Stomach (tissue), 9 donors: ENCODE results near the gene PSMB5. TPM values are rescaled to one million over a fixed set of nuclear protein-coding genes. Genes with fewer than 3 reads are reported as not detected.

ENCODE experiments used
- DNase-seq, 2 donors: peaks; one replicate each; pipeline versions ENCODE4 v3.0.0 to v3.0.0-alpha.2; 2013 to 2019
- H3K27ac ChIP-seq, 5 donors: fragments of 200-600 bp in 4 of 5; sonication (generic) in 4 of 5; one replicate each; pipeline ENCODE4 v1.5.1; 2013 to 2019; ENCODE audit warnings: mild to moderate bottlenecking in 1 of 5, moderate library complexity in 1 of 5
- H3K27me3 ChIP-seq, 3 donors: fragments of 200-600 bp; sonication (generic); one replicate each; pipeline ENCODE4 v1.5.1; 2017 to 2019; ENCODE audit warnings: mixed run types in 1 of 3
- H3K36me3 ChIP-seq, 4 donors: fragments of 200-600 bp; sonication (generic); 1 replicate in 3 of 4; 2 replicates in 1 of 4; pipeline ENCODE4 v1.5.1; 2016 to 2019
- H3K4me1 ChIP-seq, 4 donors: fragments of 200-600 bp; sonication (generic); one replicate each; pipeline ENCODE4 v1.5.1; 2016 to 2019
- H3K4me3 ChIP-seq, 4 donors: fragments of 200-600 bp; sonication (generic) in 3 of 4; one replicate each; pipeline ENCODE4 v1.5.1; 2016 to 2019; ENCODE audit warnings: mild to moderate bottlenecking in 1 of 4
- H3K9me3 ChIP-seq, 4 donors: fragments of 200-600 bp; sonication (generic); one replicate each; pipeline ENCODE4 v1.5.1; 2016 to 2019
- CTCF ChIP-seq, 7 experiments: fragments of 450-650 bp in 4 of 7; fragments of 200-600 bp in 3 of 7; sonication (generic) in 3 of 7; IDR thresholded peaks; one replicate each; pipeline ENCODE4 v1.5.1; 2016 to 2019; ENCODE audit warnings: antibody characterized with exemption in 7 of 7, control low read depth in 2 of 7, mild to moderate bottlenecking in 1 of 7
- EP300 ChIP-seq: sonication (generic); formaldehyde crosslinking; IDR thresholded peaks from one replicate; pipeline ENCODE4 v1.6.1; 2017; ENCODE audit warnings: antibody characterized with exemption
- POLR2A ChIP-seq, 4 donors: fragments of 450-650 bp; IDR thresholded peaks; one replicate each; pipeline ENCODE4 v1.6.1; 2016; ENCODE audit warnings: antibody characterized with exemption in 4 of 4, control low read depth in 2 of 4, mild to moderate bottlenecking in 1 of 4, moderate library complexity in 1 of 4
- POLR2AphosphoS5 ChIP-seq, 3 donors: sonication (generic); formaldehyde crosslinking; IDR thresholded peaks; one replicate each; pipeline ENCODE4 v1.6.1; 2016; ENCODE audit warnings: antibody characterized with exemption in 3 of 3
- WGBS, 5 donors: extraction: QIAGEN DNeasy Blood & Tissue Kit in 3 of 5; methylation state at CpG; one replicate each; pipeline versions ENCODE4 v1.1.5 to v1.1.7; 2013 to 2018; 5-methylcytosine and 5-hydroxymethylcytosine counted together
- intact Hi-C: fragments of 100-400 bp; cut with DNase I; formaldehyde crosslinking; loops from one replicate; pipeline ENCODE4 v1.15.1; 2023; ENCODE audit warnings: low total_unique reads
- polyA plus RNA-seq, 3 donors: library from polyadenylated mRNA; stranded (reverse); fragments of 200-250 nt; gene quantifications; one replicate each; pipeline ENCODE4 v1.2.3, GENCODE V29; 2013
- total RNA-seq, 5 donors: library from RNA; depleted of rRNA; stranded (reverse); fragments of >200 nt; gene quantifications; one replicate each; pipeline versions ENCODE4 v1.1.0 to v1.2.3, GENCODE V29; 2014 to 2016
- donor health status: healthy with polysubstance abuse.
- donor health status: Bipolar disorder and iron deficiency.
- donor health status: healthy.

PSMB5 gene
- total and polyA plus RNA-seq, 8 donors: 34.4 to 147 (median 92.6) TPM

- peaks cover 0 to 12% (median 0%) of the 10 kb centered on the region in 3 donors for H3K27me3 ChIP-seq
- no peaks in the 10 kb centered on the region for H3K36me3 ChIP-seq
- H3K9me3 ChIP-seq: no peaks in the 10 kb centered on the region
- intact Hi-C loops: no loop called here
- TF ChIP-seq EP300: no peak
- TF ChIP-seq POLR2AphosphoS5 (IDR thresholded peaks at IDR 0.05): no peak
- no peak for TF ChIP-seq CTCF (IDR thresholded peaks at IDR 0.05)
- TF ChIP-seq POLR2A (IDR thresholded peaks at IDR 0.05): no peak
- 70 to 83% (median 77%) methylated on average over 47 to 85 of the region's 85 CpGs for WGBS, 5 donors
- no peak overlapping the region for H3K4me3 ChIP-seq
- DNase-seq: peak in 1 of 2 donors; percentile 3
- H3K4me1 ChIP-seq: peaks cover 0 to 18% (median 8%) of the 10 kb centered on the region in 4 donors
- peak overlapping the region in 1 of 5 donors; percentile 7 for H3K27ac ChIP-seq
These were observed 13.3 kb upstream of the PSMB5 start for GRCh38 chr14:23047751-23048693.

- Histone ChIP-seq H3K27ac (peak overlapping the region in 1 of 5 donors; percentile 7), H3K9me3 (no peaks in the 10 kb centered on the region), H3K36me3 (no peaks in the 10 kb centered on the region), H3K27me3 (peaks cover 0 to 12% (median 0%) of the 10 kb centered on the region in 3 donors), H3K4me1 (peaks cover 0 to 18% (median 8%) of the 10 kb centered on the region in 4 donors), H3K4me3 (no peak overlapping the region)
- WGBS, 5 donors: 67 to 83% (median 71%) methylated on average over 6 of the region's 6 CpGs
- peak in 1 of 2 donors; percentile 30 for DNase-seq
- TF ChIP-seq EP300 (no peak), CTCF (IDR thresholded peaks at IDR 0.05) (no peak), POLR2A (IDR thresholded peaks at IDR 0.05) (no peak), POLR2AphosphoS5 (IDR thresholded peaks at IDR 0.05) (no peak)
- intact Hi-C loops: no loop called here
These were observed 12.4 kb upstream of the PSMB5 start for GRCh38 chr14:23047034-23047634.

GRCh38 chr14:23045419-23046357, 11.0 kb upstream of the PSMB5 start:
- Histone ChIP-seq H3K36me3 (no peaks in the 10 kb centered on the region), H3K4me3 (no peak overlapping the region), H3K4me1 (peaks cover 0 to 18% (median 8%) of the 10 kb centered on the region in 4 donors), H3K27me3 (peaks cover 0 to 12% (median 0%) of the 10 kb centered on the region in 3 donors), H3K9me3 (no peaks in the 10 kb centered on the region), H3K27ac (peak overlapping the region in 2 of 5 donors; percentile 0 to 27)
- peak in 1 of 2 donors; percentile 39 for DNase-seq
- TF ChIP-seq POLR2AphosphoS5 (IDR thresholded peaks at IDR 0.05) (no peak), CTCF (IDR thresholded peaks at IDR 0.05) (no peak), POLR2A (IDR thresholded peaks at IDR 0.05) (no peak), EP300 (no peak)
- intact Hi-C loops: no loop called here
- WGBS, 5 donors: 62 to 78% (median 64%) methylated on average over 13 of the region's 13 CpGs
